Endothelial cell of umbilical vein (primary cell): ENCODE data around the gene MFAP4. TPM values are rescaled to one million over a fixed set of nuclear protein-coding genes. Genes with fewer than 3 reads are reported as not detected.

Experiments used
- BruUV-seq: library from RNA; stranded (reverse); fragments of 400-500 nt; replicated peaks from 2 replicates; lab custom pipeline; 2021; lab: Mats Ljungman, UMichigan
- CTCF ChIA-PET: fragments of 300-600, 350-600 bp; sonication (Branson Sonifier 250); formaldehyde crosslinking; loops from one replicate; lab custom pipeline; 2021; ENCODE audit warnings: antibody characterized with exemption, inconsistent platforms; lab: Charles Lee
- POLR2A ChIA-PET: fragments of 300-600, 350-600 bp; sonication (Branson Sonifier 250); formaldehyde crosslinking; loops from one replicate; lab custom pipeline; 2021; ENCODE audit warnings: antibody characterized with exemption, inconsistent platforms; lab: Charles Lee
- DNase-seq: peaks from one replicate; pipeline ENCODE4 v3.0.0-alpha.2; 2011; ENCODE audit warnings: low read depth, low spot score
- FAIRE-seq: peaks from 2 replicates; lab custom pipeline; 2011; peaks lifted over from hg19 to GRCh38; lab: Jason Lieb, UNC
- H2AFZ ChIP-seq: 2 replicates; pipeline ENCODE4 v1.6.0; 2012; ENCODE audit warnings: low read depth, low read length, control low read depth, inconsistent platforms
- H3K27ac ChIP-seq: 2 replicates; pipeline ENCODE4 v1.5.1; 2011; ENCODE audit warnings: low read depth, mild to moderate bottlenecking, control low read depth, low read length, moderate library complexity; ENCODE audit not compliant: insufficient read depth
- H3K27me3 ChIP-seq, 2 experiments: 2 replicates each; pipeline versions ENCODE4 v1.6.0 to v1.6.1; 2011; ENCODE audit warnings: low read length in 2 of 2, mixed read lengths in 1 of 2; ENCODE audit not compliant: control insufficient read depth in 2 of 2, insufficient read depth in 2 of 2
- H3K36me3 ChIP-seq, 2 experiments: 2 replicates in 1 of 2; 3 replicates in 1 of 2; pipeline ENCODE4 v1.5.1; 2011; ENCODE audit warnings: low read length in 2 of 2, mild to moderate bottlenecking in 1 of 2, moderate library complexity in 1 of 2; ENCODE audit not compliant: control insufficient read depth in 2 of 2, insufficient read depth in 2 of 2; ENCODE audit errors: extremely low read depth in 1 of 2
- H3K4me1 ChIP-seq: 3 replicates; pipeline ENCODE4 v1.5.1; 2011; ENCODE audit warnings: mild to moderate bottlenecking, low read length; ENCODE audit not compliant: control insufficient read depth, insufficient read depth; ENCODE audit errors: extremely low read depth
- H3K4me2 ChIP-seq: 2 replicates; pipeline ENCODE4 v1.6.1; 2011; ENCODE audit warnings: low read length, control low read depth, mixed read lengths; ENCODE audit not compliant: insufficient read depth
- H3K4me3 ChIP-seq, 3 experiments: fragments of 200-600 bp in 1 of 3; sonication (generic), shearing (Covaris generic) in 1 of 3; replicated peaks in 1 of 3; 2 replicates each; pipeline ENCODE4 v1.5.1; 2011 to 2016; ENCODE audit warnings: control low read depth in 3 of 3, low read length in 3 of 3, mild to moderate bottlenecking in 2 of 3, inconsistent platforms in 1 of 3, low read depth in 1 of 3, moderate library complexity in 1 of 3; ENCODE audit not compliant: insufficient read depth in 1 of 3
- H3K79me2 ChIP-seq: 2 replicates; pipeline ENCODE4 v1.6.0; 2012; ENCODE audit warnings: low read length, inconsistent platforms; ENCODE audit not compliant: control insufficient read depth, insufficient read depth
- H3K9ac ChIP-seq: replicated peaks from 2 replicates; pipeline ENCODE3; 2011; ENCODE audit warnings: low read length, control low read depth; ENCODE audit not compliant: insufficient read depth; ENCODE audit errors: extremely low read depth
- H3K9me1 ChIP-seq: replicated peaks from 3 replicates; pipeline ENCODE4 v1.6.0; 2011; ENCODE audit warnings: mild to moderate bottlenecking, low read length; ENCODE audit not compliant: control insufficient read depth, insufficient read depth; ENCODE audit errors: extremely low read depth
- H3K9me3 ChIP-seq: replicated peaks from 2 replicates; pipeline ENCODE4 v1.5.1; 2012; ENCODE audit warnings: low read length, inconsistent platforms; ENCODE audit not compliant: control insufficient read depth, insufficient read depth
- H4K20me1 ChIP-seq: replicated peaks from 2 replicates; pipeline ENCODE3; 2011; ENCODE audit warnings: mild to moderate bottlenecking, low read length; ENCODE audit not compliant: control insufficient read depth, insufficient read depth; ENCODE audit errors: extremely low read depth
- EZH2 ChIP-seq: IDR thresholded peaks from 2 replicates; pipeline ENCODE4 v1.6.1; 2012; ENCODE audit warnings: borderline replicate concordance, low read depth, mild to moderate bottlenecking, moderate library complexity, low read length, inconsistent platforms; ENCODE audit not compliant: severe bottlenecking
- FOS ChIP-seq: IDR thresholded peaks from 2 replicates; pipeline ENCODE4 v1.6.1; 2011; ENCODE audit warnings: mild to moderate bottlenecking, low read length, moderate library complexity, borderline replicate concordance; ENCODE audit not compliant: insufficient read depth
- GATA2 ChIP-seq: IDR thresholded peaks from 2 replicates; pipeline ENCODE4 v1.7.0; 2011; ENCODE audit warnings: low read depth, mild to moderate bottlenecking, moderate library complexity, mixed read lengths, low read length; ENCODE audit not compliant: insufficient read length, insufficient read depth
- JUN ChIP-seq: IDR thresholded peaks from 2 replicates; pipeline ENCODE4 v1.6.1; 2011; ENCODE audit warnings: borderline replicate concordance, low read depth; ENCODE audit not compliant: insufficient read length, insufficient read depth
- MAX ChIP-seq: IDR thresholded peaks from 2 replicates; pipeline ENCODE4 v1.6.1; 2011; ENCODE audit not compliant: insufficient read depth, insufficient read length
- MYC ChIP-seq: IDR thresholded peaks from one replicate; pipeline ENCODE4 v1.6.1; 2011; ENCODE audit warnings: mild to moderate bottlenecking, low read depth, low read length
- POLR2A ChIP-seq: IDR thresholded peaks from 2 replicates; pipeline ENCODE4 v1.6.1; 2012; ENCODE audit warnings: low read depth, mild to moderate bottlenecking, control low read depth, low read length
- POLR2AphosphoS5 ChIP-seq: IDR thresholded peaks from 2 replicates; pipeline ENCODE4 v1.6.1; 2012; ENCODE audit warnings: low read depth, mild to moderate bottlenecking, control low read depth, low read length, moderate library complexity; ENCODE audit not compliant: insufficient read depth
- dilution Hi-C: fragments of 300-500 bp; cut with MboI; formaldehyde crosslinking; loops from one replicate; pipeline ENCODE4 v1.15.0; 2019; ENCODE audit warnings: low sequenced_read_pairs; ENCODE audit not compliant: extremely low pct_ligation_motif_present
- intact Hi-C: fragments of 100-400 bp; cut with micrococcal nuclease; formaldehyde crosslinking; loops from one replicate; pipeline ENCODE4 v1.10.0; 2022
- polyA plus RNA-seq, 4 experiments: library from polyadenylated mRNA; depleted of rRNA in 3 of 4; stranded (reverse) in 3 of 4; unstranded in 1 of 4; fragments of >200 nt; gene quantifications; 2 replicates each; pipeline versions ENCODE4 v1.2.1 to v1.2.3, GENCODE V29; 2011 to 2012; ENCODE audit warnings: missing spikeins in 1 of 4
- total RNA-seq: library from RNA; stranded (reverse); gene quantifications from 2 replicates; pipeline ENCODE4 v1.2.3, GENCODE V29; 2021
- TF ChIP-seq, protein P1 (sequence below), 2 donors: IDR thresholded peaks; 1 replicate in 1 of 2; 2 replicates in 1 of 2; pipeline ENCODE4 v1.5.1; 2011; ENCODE audit warnings: low read length in 2 of 2, mild to moderate bottlenecking in 2 of 2, moderate library complexity in 2 of 2, control low read depth in 1 of 2, inconsistent platforms in 1 of 2, low read depth in 1 of 2; ENCODE audit not compliant: insufficient read depth in 1 of 2; ENCODE audit errors: extremely low read depth in 1 of 2

The MFAP4 gene
- total and polyA plus RNA-seq, 2 donors (not counting 3 experiments of a cell fraction or from before 2014, with no cell fraction given) = not detected

- intact Hi-C loops (no loop called here), dilution Hi-C loops (no loop called here)
- H3K9me3 ChIP-seq = no peaks in the 10 kb centered on the region
- H2AFZ ChIP-seq = no peak overlapping the region
- H3K9me1 ChIP-seq = no peaks in the 10 kb centered on the region
- H3K9ac ChIP-seq = no peak overlapping the region
- DNase-seq (no peak), FAIRE-seq (no peak)
- no peak overlapping the region for H3K4me2 ChIP-seq
- H3K27me3 ChIP-seq = peaks cover 4 to 7% of the 10 kb centered on the region in 2 experiments
- H3K79me2 ChIP-seq = no peaks in the 10 kb centered on the region
- no peak overlapping the region for H3K27ac ChIP-seq
- H3K4me3 ChIP-seq = no peak overlapping the region
- no TSS peak for BruUV-seq
- no peaks in the 10 kb centered on the region for H4K20me1 ChIP-seq
- ChIA-PET CTCF (interaction anchor here (1.1 kb wide), 1 partner anchor 40 kb away, joined by 3 read pairs; no protein-coding TSS in a partner anchor), POLR2A (no interaction called here)
- H3K4me1 ChIP-seq = no peaks in the 10 kb centered on the region
- H3K36me3 ChIP-seq = no peaks in the 10 kb centered on the region
- TF ChIP-seq, protein P1, sequence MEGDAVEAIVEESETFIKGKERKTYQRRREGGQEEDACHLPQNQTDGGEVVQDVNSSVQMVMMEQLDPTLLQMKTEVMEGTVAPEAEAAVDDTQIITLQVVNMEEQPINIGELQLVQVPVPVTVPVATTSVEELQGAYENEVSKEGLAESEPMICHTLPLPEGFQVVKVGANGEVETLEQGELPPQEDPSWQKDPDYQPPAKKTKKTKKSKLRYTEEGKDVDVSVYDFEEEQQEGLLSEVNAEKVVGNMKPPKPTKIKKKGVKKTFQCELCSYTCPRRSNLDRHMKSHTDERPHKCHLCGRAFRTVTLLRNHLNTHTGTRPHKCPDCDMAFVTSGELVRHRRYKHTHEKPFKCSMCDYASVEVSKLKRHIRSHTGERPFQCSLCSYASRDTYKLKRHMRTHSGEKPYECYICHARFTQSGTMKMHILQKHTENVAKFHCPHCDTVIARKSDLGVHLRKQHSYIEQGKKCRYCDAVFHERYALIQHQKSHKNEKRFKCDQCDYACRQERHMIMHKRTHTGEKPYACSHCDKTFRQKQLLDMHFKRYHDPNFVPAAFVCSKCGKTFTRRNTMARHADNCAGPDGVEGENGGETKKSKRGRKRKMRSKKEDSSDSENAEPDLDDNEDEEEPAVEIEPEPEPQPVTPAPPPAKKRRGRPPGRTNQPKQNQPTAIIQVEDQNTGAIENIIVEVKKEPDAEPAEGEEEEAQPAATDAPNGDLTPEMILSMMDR (IDR thresholded peaks at IDR 0.05; ENCODE audit: extremely low read depth in 1 of 2, insufficient read depth in 1 of 2, low read depth in 1 of 2, low read length in 2 of 2) = no peak
- TF ChIP-seq POLR2A = no peak
- no peak for TF ChIP-seq MAX
- no peak for TF ChIP-seq EZH2
- TF ChIP-seq MYC = no peak
- no peak for TF ChIP-seq GATA2
- TF ChIP-seq POLR2AphosphoS5 = no peak
- TF ChIP-seq FOS = no peak
- no peak for TF ChIP-seq JUN
These were observed 20.8 kb upstream of the MFAP4 start for GRCh38 chr17:19407601-19408345.
